ENCODE data around the gene MTHFD2L. TPM values are rescaled to one million over a fixed set of nuclear protein-coding genes. Genes with fewer than 3 reads are reported as not detected.

The MTHFD2L gene
- total RNA-seq, 4 donors from 2014 or later = 13.1 to 22.9 (median 15.3) TPM

DNA sequence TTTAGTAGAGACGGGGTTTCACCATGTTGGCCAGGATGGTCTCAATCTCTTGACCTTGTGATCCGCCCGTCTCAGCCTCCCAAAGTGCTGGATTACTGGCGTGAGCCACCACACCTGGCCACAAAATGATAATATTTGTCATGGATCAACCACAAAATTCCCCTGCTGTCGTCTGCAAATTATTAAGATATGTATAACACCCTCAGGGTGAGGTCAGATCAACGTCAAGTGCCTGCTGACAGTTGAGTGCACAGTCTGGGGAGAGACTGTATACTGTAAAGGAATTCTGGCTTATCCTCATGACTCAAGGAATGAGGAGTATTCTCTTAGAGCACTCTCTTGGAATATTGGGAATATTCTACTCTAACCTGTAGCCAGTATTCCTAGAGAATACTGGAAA lies 161.6 kb downstream of the MTHFD2L start:
- no peak for DNase-seq (ENCODE audit: low spot score in 2 of 2)
- Histone ChIP-seq H3K36me3 (no peaks in the 10 kb centered on the region), H3K27me3 (no peaks in the 10 kb centered on the region), H3K4me1 (peaks cover 5% of the 10 kb centered on the region), H3K9me3 (no peaks in the 10 kb centered on the region), H3K4me3 (no peak overlapping the region), H3K27ac (no peak overlapping the region)
- WGBS = 78% methylated on average over 6 of the region's 6 CpGs
- TF ChIP-seq, protein P1, sequence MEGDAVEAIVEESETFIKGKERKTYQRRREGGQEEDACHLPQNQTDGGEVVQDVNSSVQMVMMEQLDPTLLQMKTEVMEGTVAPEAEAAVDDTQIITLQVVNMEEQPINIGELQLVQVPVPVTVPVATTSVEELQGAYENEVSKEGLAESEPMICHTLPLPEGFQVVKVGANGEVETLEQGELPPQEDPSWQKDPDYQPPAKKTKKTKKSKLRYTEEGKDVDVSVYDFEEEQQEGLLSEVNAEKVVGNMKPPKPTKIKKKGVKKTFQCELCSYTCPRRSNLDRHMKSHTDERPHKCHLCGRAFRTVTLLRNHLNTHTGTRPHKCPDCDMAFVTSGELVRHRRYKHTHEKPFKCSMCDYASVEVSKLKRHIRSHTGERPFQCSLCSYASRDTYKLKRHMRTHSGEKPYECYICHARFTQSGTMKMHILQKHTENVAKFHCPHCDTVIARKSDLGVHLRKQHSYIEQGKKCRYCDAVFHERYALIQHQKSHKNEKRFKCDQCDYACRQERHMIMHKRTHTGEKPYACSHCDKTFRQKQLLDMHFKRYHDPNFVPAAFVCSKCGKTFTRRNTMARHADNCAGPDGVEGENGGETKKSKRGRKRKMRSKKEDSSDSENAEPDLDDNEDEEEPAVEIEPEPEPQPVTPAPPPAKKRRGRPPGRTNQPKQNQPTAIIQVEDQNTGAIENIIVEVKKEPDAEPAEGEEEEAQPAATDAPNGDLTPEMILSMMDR (IDR thresholded peaks at IDR 0.05) = no peak
- TF ChIP-seq POLR2AphosphoS5 (IDR thresholded peaks at IDR 0.05) (no peak), EP300 (IDR thresholded peaks at IDR 0.05) (no peak), POLR2A (IDR thresholded peaks at IDR 0.05) (no peak)

DNA sequence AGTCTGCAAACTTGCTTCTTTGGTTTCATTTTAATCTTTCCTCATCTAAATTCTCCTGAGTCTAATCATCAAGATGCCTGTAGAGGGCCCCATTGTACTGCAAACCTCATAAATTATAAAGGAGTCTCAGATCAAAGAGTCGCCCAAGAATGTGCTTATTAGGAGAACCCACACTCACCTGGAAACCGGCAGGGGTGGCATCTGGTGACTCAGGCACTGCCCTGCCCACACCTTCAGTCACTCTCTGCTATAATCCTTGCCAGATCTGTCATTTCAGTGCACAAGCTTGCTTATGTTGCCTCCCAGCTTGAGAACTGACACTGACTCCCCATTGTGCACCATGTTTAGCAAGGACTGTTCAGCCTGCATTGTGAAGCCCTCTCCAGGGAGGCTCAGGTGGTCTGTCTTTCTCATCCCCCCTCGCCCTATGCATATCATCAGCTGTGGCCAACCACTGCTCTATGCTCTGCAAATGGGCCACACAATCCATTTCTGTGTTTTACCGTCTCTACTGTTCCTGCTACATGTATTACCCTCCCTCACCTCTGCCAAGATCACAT lies 162.7 kb downstream of the MTHFD2L start:
- no peaks in the 10 kb centered on the region for H3K27me3 ChIP-seq
- DNase-seq (ENCODE audit: low spot score in 2 of 2) = no peak
- H3K27ac ChIP-seq = no peak overlapping the region
- WGBS = 40% methylated on average over 4 of the region's 4 CpGs
- no peaks in the 10 kb centered on the region for H3K36me3 ChIP-seq
- peaks cover 5% of the 10 kb centered on the region for H3K4me1 ChIP-seq
- no peak for TF ChIP-seq POLR2A (IDR thresholded peaks at IDR 0.05)
- TF ChIP-seq, protein P1 (IDR thresholded peaks at IDR 0.05) = peak; percentile 20 to 31
- no peak overlapping the region for H3K4me3 ChIP-seq
- H3K9me3 ChIP-seq = no peaks in the 10 kb centered on the region

DNA sequence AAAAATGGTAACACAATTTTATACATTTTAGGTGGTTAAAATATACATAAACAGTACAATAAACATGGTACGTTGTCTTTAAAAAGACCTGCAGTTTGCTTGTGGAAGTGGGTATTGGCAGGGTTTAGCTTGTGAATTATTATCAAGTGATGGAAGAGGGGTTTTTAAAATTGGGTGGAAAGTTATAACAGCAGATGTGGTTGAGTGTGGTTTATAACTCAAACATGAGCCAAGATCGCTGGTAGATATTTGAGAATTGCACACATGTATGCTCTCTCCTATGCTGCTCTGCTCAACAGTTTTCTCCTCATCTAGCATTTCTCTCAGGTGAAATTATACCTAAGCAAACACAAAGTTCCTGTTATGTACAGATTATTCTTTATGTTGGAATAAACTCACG lies 164.4 kb downstream of the MTHFD2L start:
- TF ChIP-seq POLR2AphosphoS5 (IDR thresholded peaks at IDR 0.05) = no peak
- TF ChIP-seq POLR2A (IDR thresholded peaks at IDR 0.05) = no peak
- TF ChIP-seq EP300 (IDR thresholded peaks at IDR 0.05) = no peak
- TF ChIP-seq, protein P1 (IDR thresholded peaks at IDR 0.05) = no peak
- H3K4me1 ChIP-seq = peaks cover 5% of the 10 kb centered on the region
- no peak for DNase-seq (ENCODE audit: low spot score in 2 of 2)
- 70% methylated on average over 3 of the region's 3 CpGs for WGBS
- H3K4me3 ChIP-seq = no peak overlapping the region
- no peaks in the 10 kb centered on the region for H3K27me3 ChIP-seq
- no peaks in the 10 kb centered on the region for H3K36me3 ChIP-seq
- no peak overlapping the region for H3K27ac ChIP-seq
- no peaks in the 10 kb centered on the region for H3K9me3 ChIP-seq

DNA sequence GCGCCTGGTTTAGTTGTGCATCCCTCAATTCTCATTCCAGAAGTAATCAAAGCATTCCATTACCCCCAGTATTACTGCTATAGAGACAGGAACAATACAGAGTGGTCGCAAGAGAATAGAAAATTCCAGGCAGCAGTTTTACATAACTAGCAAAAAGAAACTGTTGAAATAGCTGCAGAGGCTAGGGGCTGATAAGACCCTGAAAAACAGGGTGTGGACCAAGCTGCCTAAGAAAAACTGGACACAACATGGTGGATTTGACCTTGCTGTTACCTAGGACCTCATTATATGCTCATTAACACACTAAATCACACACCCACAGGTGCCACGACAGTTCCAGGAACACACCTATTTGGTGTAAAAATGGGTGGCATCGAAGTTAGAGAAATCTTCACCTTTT lies 165.7 kb downstream of the MTHFD2L start:
- TF ChIP-seq, protein P1 (IDR thresholded peaks at IDR 0.05) = no peak
- TF ChIP-seq POLR2AphosphoS5 (IDR thresholded peaks at IDR 0.05) (no peak), POLR2A (IDR thresholded peaks at IDR 0.05) (no peak), EP300 (IDR thresholded peaks at IDR 0.05) (no peak)
- no peaks in the 10 kb centered on the region for H3K27me3 ChIP-seq
- H3K9me3 ChIP-seq = no peaks in the 10 kb centered on the region
- H3K36me3 ChIP-seq = no peaks in the 10 kb centered on the region
- DNase-seq (ENCODE audit: low spot score in 2 of 2) = no peak
- peaks cover 5% of the 10 kb centered on the region for H3K4me1 ChIP-seq
- WGBS = 86% methylated on average over 4 of the region's 4 CpGs
- no peak overlapping the region for H3K27ac ChIP-seq
- H3K4me3 ChIP-seq = no peak overlapping the region

DNA sequence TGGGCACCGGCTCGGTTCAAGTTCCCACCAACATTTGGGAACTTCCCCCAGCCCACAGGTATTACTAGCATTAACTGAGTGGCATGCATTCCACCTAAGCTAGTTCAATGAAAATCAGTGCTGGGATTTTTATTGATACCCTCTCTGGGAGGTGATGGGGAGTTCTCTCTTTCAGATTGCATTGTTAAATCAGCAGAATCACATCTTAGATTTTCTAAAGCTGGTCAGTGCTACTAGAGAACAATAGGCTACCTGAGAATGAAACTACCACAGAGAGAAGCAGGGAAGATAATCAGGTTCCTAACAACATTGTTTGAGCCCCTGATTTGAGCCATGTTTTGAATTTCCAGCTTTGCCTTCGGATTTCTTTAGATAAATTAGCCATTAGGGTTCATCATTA lies 166.3 kb downstream of the MTHFD2L start:
- TF ChIP-seq EP300 (IDR thresholded peaks at IDR 0.05) = no peak
- TF ChIP-seq, protein P1 (IDR thresholded peaks at IDR 0.05) = no peak
- H3K4me1 ChIP-seq = peaks cover 5% of the 10 kb centered on the region
- WGBS = 77% methylated on average over 3 of the region's 3 CpGs

More for the DNA sequence above, 166.3 kb downstream of the MTHFD2L start:
- Histone ChIP-seq H3K27me3 (no peaks in the 10 kb centered on the region), H3K27ac (no peak overlapping the region), H3K4me3 (no peak overlapping the region), H3K9me3 (no peaks in the 10 kb centered on the region), H3K36me3 (no peaks in the 10 kb centered on the region)
- DNase-seq (ENCODE audit: low spot score in 2 of 2) = no peak
